MM.1S (cell line): ENCODE data around the gene CLCF1.
A peak's percentile ranks its signal among the peaks of the same experiment; 100 is the strongest.

Experiments used
- DNase-seq: peaks from one replicate; pipeline ENCODE4 v3.0.0-alpha.2; 2015
- H2AFZ ChIP-seq: fragments of 300-600 bp; sonication (generic); 2 replicates; pipeline ENCODE4 v1.6.0; 2016; ENCODE audit warnings: antibody characterized with exemption, low read length
- H3F3A ChIP-seq: fragments of 300-600 bp; sonication (generic); 2 replicates; pipeline ENCODE4 v1.6.1; 2016; ENCODE audit warnings: mild to moderate bottlenecking, antibody characterized with exemption, low read length, moderate library complexity, mixed read lengths; ENCODE audit not compliant: insufficient read depth
- H3K27ac ChIP-seq: fragments of 300-600 bp; sonication (generic); 2 replicates; pipeline ENCODE4 v1.5.1; 2016; ENCODE audit warnings: mild to moderate bottlenecking, low read length
- H3K27me3 ChIP-seq: fragments of 300-600 bp; sonication (generic); replicated peaks from 2 replicates; pipeline ENCODE4 v1.6.0; 2016; ENCODE audit warnings: low read length; ENCODE audit not compliant: insufficient read depth
- H3K36me3 ChIP-seq: fragments of 300-600 bp; sonication (generic); replicated peaks from 2 replicates; pipeline ENCODE4 v1.6.1; 2016; ENCODE audit warnings: mild to moderate bottlenecking, low read length, mixed read lengths; ENCODE audit not compliant: insufficient read depth
- H3K4me1 ChIP-seq: fragments of 300-600 bp; sonication (generic); 2 replicates; pipeline ENCODE4 v1.6.1; 2016; ENCODE audit warnings: low read length, mixed read lengths
- H3K4me2 ChIP-seq: fragments of 300-600 bp; sonication (generic); 2 replicates; pipeline ENCODE4 v1.6.0; 2016; ENCODE audit warnings: low read depth, low read length
- H3K4me3 ChIP-seq: fragments of 300-600 bp; sonication (generic); 2 replicates; pipeline ENCODE4 v1.5.1; 2016; ENCODE audit warnings: low read length, mixed read lengths
- H3K79me2 ChIP-seq: fragments of 300-600 bp; sonication (generic); 2 replicates; pipeline ENCODE4 v1.6.1; 2016; ENCODE audit warnings: mixed run types, low read length, mixed read lengths
- H3K9ac ChIP-seq: fragments of 300-600 bp; sonication (generic); 2 replicates; pipeline ENCODE4 v1.6.1; 2016; ENCODE audit warnings: low read length, mixed read lengths
- H3K9me2 ChIP-seq: fragments of 300-600 bp; sonication (generic); replicated peaks from 2 replicates; pipeline ENCODE4 v1.6.1; 2016; ENCODE audit warnings: mild to moderate bottlenecking, low read length, mixed read lengths; ENCODE audit not compliant: insufficient read depth
- H3K9me3 ChIP-seq: fragments of 300-600 bp; sonication (generic); replicated peaks from 2 replicates; pipeline ENCODE4 v1.6.1; 2016; ENCODE audit warnings: mild to moderate bottlenecking, low read length, mixed read lengths; ENCODE audit not compliant: insufficient read depth
- H4K20me1 ChIP-seq: fragments of 300-600 bp; sonication (generic); 2 replicates; pipeline ENCODE4 v1.6.1; 2016; ENCODE audit warnings: mild to moderate bottlenecking, low read length, moderate library complexity, mixed read lengths; ENCODE audit not compliant: insufficient read depth
- CTCF ChIP-seq: fragments of 300-600 bp; sonication (generic); IDR thresholded peaks from 2 replicates; pipeline ENCODE4 v1.5.1; 2016; ENCODE audit warnings: antibody characterized with exemption, low read length, mixed read lengths
- EZH2 ChIP-seq: fragments of 300-600 bp; sonication (generic); optimal IDR thresholded peaks from 2 replicates; pipeline ENCODE3; 2017; ENCODE audit warnings: low read depth, mild to moderate bottlenecking, antibody characterized with exemption, low read length, mixed read lengths
- EZH2phosphoT487 ChIP-seq: fragments of 300-600 bp; sonication (generic); IDR thresholded peaks from 2 replicates; pipeline ENCODE4 v1.6.1; 2018; ENCODE audit warnings: antibody characterized with exemption, low read length

CLCF1 gene

GRCh38 chr11:67364169-67364568 lies 9.2 kb downstream of the CLCF1 start:
- DNase-seq = no peak
- no peak overlapping the region for H2AFZ ChIP-seq

DNA sequence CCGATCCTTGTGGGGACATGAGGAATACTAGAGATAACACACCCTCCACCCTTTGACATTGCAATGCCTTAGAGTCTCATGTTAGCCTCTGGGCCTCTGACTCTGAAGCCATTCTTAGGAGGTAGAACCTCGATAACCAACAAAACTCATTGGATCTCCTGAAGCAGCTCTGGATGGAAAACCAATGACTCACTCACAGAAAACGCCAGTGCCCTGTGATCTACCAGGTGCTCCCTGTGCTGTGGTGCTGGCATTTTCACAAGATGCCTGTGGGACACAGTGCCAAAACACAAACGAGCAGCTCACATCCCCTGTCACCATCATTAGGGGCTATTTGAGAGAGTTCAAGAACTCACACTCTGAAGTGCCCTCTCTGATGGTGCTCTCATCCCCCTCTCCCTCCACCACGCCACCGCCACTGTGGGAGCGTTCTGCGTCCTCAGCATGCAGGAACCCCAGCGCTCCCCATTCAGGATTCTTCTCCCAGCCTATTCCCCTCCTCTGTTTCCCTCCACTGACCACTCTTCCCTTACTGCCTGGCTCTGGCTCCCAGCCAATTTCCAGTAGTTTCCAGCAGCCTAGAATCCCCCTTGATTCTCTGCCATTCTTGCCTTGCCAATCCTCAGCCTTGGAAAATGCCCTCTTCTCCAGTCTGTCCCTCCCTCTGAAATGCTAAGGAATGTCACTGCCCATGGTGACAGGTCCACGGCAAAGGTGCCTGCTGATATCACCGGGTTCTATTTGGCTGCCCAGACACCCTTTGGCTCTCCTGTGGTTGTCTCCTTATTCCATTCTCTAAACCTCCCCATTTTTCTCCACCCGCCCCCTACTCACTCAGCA lies 15.3 kb downstream of the CLCF1 start:
- no peaks in the 10 kb centered on the region for H3K9me2 ChIP-seq
- no peak overlapping the region for H3K27ac ChIP-seq
- peaks cover 14% of the 10 kb centered on the region for H3F3A ChIP-seq
- H3K36me3 ChIP-seq = no peaks in the 10 kb centered on the region
- H3K4me1 ChIP-seq = peaks cover 21% of the 10 kb centered on the region
- TF ChIP-seq EZH2phosphoT487 (no peak), EZH2 (no peak)
- no peak overlapping the region for H3K9ac ChIP-seq
- DNase-seq = no peak
- H3K79me2 ChIP-seq = no peaks in the 10 kb centered on the region
- H3K27me3 ChIP-seq = no peaks in the 10 kb centered on the region
- no peak overlapping the region for H3K4me2 ChIP-seq
- H3K4me3 ChIP-seq = no peak overlapping the region
- H2AFZ ChIP-seq = no peak overlapping the region
- no peaks in the 10 kb centered on the region for H4K20me1 ChIP-seq
- H3K9me3 ChIP-seq = no peaks in the 10 kb centered on the region

More at GRCh38 chr11:67364169-67364568, 9.2 kb downstream of the CLCF1 start:
- no peaks in the 10 kb centered on the region for H3K9me3 ChIP-seq
- H3K4me2 ChIP-seq = no peak overlapping the region
- H4K20me1 ChIP-seq = no peaks in the 10 kb centered on the region
- TF ChIP-seq EZH2phosphoT487 (no peak), EZH2 (no peak), CTCF (no peak)
- H3K79me2 ChIP-seq = no peaks in the 10 kb centered on the region
- no peak overlapping the region for H3K4me3 ChIP-seq
- H3K27me3 ChIP-seq = no peaks in the 10 kb centered on the region
- H3K4me1 ChIP-seq = no peaks in the 10 kb centered on the region
- no peaks in the 10 kb centered on the region for H3F3A ChIP-seq
- H3K36me3 ChIP-seq = no peaks in the 10 kb centered on the region
- H3K9ac ChIP-seq = no peak overlapping the region
- H3K9me2 ChIP-seq = no peaks in the 10 kb centered on the region
- H3K27ac ChIP-seq = no peak overlapping the region

DNA sequence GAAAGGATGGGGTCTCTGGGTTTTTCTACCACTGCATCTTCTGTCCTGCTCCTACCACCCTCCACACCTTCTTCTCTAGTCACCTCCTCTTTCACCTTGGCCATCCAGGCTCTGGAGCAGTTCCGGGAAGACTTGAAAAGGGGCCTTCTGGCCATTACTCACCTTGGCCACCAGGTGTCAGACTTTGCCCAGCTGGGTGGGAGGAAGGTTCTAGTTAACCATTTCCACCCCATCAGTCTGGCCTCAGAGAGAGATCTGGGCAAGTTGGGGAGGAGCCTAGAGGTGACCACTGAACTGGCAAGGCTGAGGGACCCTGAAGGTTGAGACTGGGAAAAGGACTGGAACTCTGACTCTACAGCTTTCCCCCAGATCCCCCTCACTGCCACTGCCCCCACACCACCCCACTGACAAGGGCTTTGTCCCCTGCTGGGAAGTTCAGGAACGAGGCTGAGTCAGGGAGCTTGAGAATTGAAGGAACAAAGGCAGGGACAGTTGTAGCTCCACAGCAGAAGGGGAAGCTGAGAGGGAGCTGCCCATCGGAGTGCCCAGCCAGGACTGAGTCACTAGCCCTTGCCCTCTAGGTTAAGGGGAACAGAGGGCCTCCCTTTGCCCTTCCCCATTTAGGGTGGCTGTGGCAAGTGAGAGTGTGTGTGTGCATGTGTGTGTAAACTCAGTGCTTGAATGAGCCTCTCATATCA lies 16.4 kb downstream of the CLCF1 start:
- H3K9ac ChIP-seq = peak overlapping the region; percentile 58; the same call in 1 of the 2 replicates
- H3K4me3 ChIP-seq = peak overlapping the region; percentile 44
- no peaks in the 10 kb centered on the region for H3K36me3 ChIP-seq
- DNase-seq = peak; percentile 69
- H4K20me1 ChIP-seq = no peaks in the 10 kb centered on the region
- H3K4me2 ChIP-seq = peak overlapping the region; percentile 63; the same call in 1 of the 2 replicates
- 0 out of 2 replicates have a peak, but pooled peaks cover 3% of the 10 kb centered on the region for H3K79me2 ChIP-seq
- peak overlapping the region; percentile 68 for H2AFZ ChIP-seq
- no peak overlapping the region for H3K27ac ChIP-seq
- H3F3A ChIP-seq = peaks cover 22% of the 10 kb centered on the region
- H3K9me2 ChIP-seq = no peaks in the 10 kb centered on the region
- TF ChIP-seq CTCF (peak; percentile 97), EZH2phosphoT487 (no peak), EZH2 (no peak)
- H3K27me3 ChIP-seq = no peaks in the 10 kb centered on the region
- H3K4me1 ChIP-seq = peaks cover 21% of the 10 kb centered on the region
- no peaks in the 10 kb centered on the region for H3K9me3 ChIP-seq
